ENCODE measurements around the gene ICAM4. TPM values are rescaled to one million over a fixed set of nuclear protein-coding genes. Genes with fewer than 3 reads are reported as not detected.
A peak's percentile ranks its signal among the peaks of the same experiment; 100 is the strongest.
"Not testable (repeated sequence)": the region's sequence is repeated elsewhere in the genome, so short reads cannot be mapped to it uniquely, and the experiment has no call there.

ICAM4 gene
- total and polyA plus RNA-seq, 5 donors from 2014 or later = 0.20 to 0.67 (median 0.44) TPM

GRCh38 chr19:10270616-10271394 lies 15.9 kb upstream of the ICAM4 start, which contains the start of gene ICAM1:
Gene ICAM1 (plus strand): TSS chr19:10271120. CDS start chr19:10271160, 40 bp downstream.
- peak; percentile 61 to 88 (median 67) for DNase-seq
- Histone ChIP-seq H3K4me1 (ENCODE audit: control insufficient read depth, insufficient read depth, low read length, poor library complexity, severe bottlenecking) (peaks cover 29% of the 10 kb centered on the region), H3K9me3 (ENCODE audit: control insufficient read depth in 2 of 2, low read length in 2 of 2) (no peaks in the 10 kb centered on the region), H3K27me3 (ENCODE audit: control insufficient read depth, insufficient read depth, low read length) (no peaks in the 10 kb centered on the region), H3K4me3 (ENCODE audit: low read depth, low read length) (peak within 1 kb of the TSS; percentile 72), H3K36me3 (ENCODE audit: control insufficient read depth, insufficient read depth, low read length) (peaks cover 2% of the 10 kb centered on the region), H3K27ac (ENCODE audit: insufficient read depth, low read length, poor library complexity, severe bottlenecking) (peak within 1 kb of the TSS; percentile 92)
- Mint-ChIP-seq H3K27me3 (peaks cover 6% of the 10 kb centered on the region), H3K9me3 (no peaks in the 10 kb centered on the region), H3K36me3 (peaks cover 4% of the 10 kb centered on the region), H3K4me1 (peaks cover 7 to 47% (median 24%) of the 10 kb centered on the region in 4 donors), H3K4me3 (peak within 1 kb of the TSS; percentile 88 to 96 (median 92)), H3K27ac (peak within 1 kb of the TSS; percentile 82 to 92 (median 90))
- ATAC-seq (ENCODE audit: low read depth in 2 of 2) = peak; percentile 63 to 64

GRCh38 chr19:10271543-10272086 lies 15.1 kb upstream of the ICAM4 start:
- Mint-ChIP-seq H3K27ac (peak overlapping the region; percentile 82 to 92 (median 90)), H3K27me3 (peaks cover 6% of the 10 kb centered on the region), H3K9me3 (no peaks in the 10 kb centered on the region), H3K4me3 (peak overlapping the region; percentile 88 to 96 (median 92)), H3K4me1 (peaks cover 7 to 47% (median 24%) of the 10 kb centered on the region in 4 donors), H3K36me3 (peaks cover 4% of the 10 kb centered on the region)
- DNase-seq (peak in 2 of 3 donors; percentile 29 to 36), ATAC-seq (ENCODE audit: low read depth in 2 of 2) (peak in 1 of 2 donors; percentile 3)
- Histone ChIP-seq H3K27ac (ENCODE audit: insufficient read depth, low read length, poor library complexity, severe bottlenecking) (peak overlapping the region; percentile 92), H3K4me3 (ENCODE audit: low read depth, low read length) (peak overlapping the region; percentile 57), H3K9me3 (ENCODE audit: control insufficient read depth in 2 of 2, low read length in 2 of 2) (no peaks in the 10 kb centered on the region), H3K27me3 (ENCODE audit: control insufficient read depth, insufficient read depth, low read length) (no peaks in the 10 kb centered on the region), H3K36me3 (ENCODE audit: control insufficient read depth, insufficient read depth, low read length) (peaks cover 2% of the 10 kb centered on the region), H3K4me1 (ENCODE audit: control insufficient read depth, insufficient read depth, low read length, poor library complexity, severe bottlenecking) (peaks cover 29% of the 10 kb centered on the region)

GRCh38 chr19:10274589-10274988 lies 12.2 kb upstream of the ICAM4 start:
- no peak for ATAC-seq (ENCODE audit: low read depth in 2 of 2)
- peak overlapping the region in 1 of 3 donors; percentile 12 for H3K27ac Mint-ChIP-seq

GRCh38 chr19:10277795-10278589 lies 8.8 kb upstream of the ICAM4 start:
- Mint-ChIP-seq H3K4me1 (peaks cover 9 to 25% (median 15%) of the 10 kb centered on the region in 4 donors), H3K27ac (no peak overlapping the region), H3K4me3 (no peak overlapping the region), H3K9me3 (no peaks in the 10 kb centered on the region), H3K27me3 (peaks cover 4% of the 10 kb centered on the region), H3K36me3 (peaks cover 13% of the 10 kb centered on the region)
- ATAC-seq (ENCODE audit: low read depth in 2 of 2) = no peak
- Histone ChIP-seq H3K9me3 (ENCODE audit: control insufficient read depth in 2 of 2, low read length in 2 of 2) (no peaks in the 10 kb centered on the region), H3K4me3 (ENCODE audit: low read depth, low read length) (no peak overlapping the region), H3K4me1 (ENCODE audit: control insufficient read depth, insufficient read depth, low read length, poor library complexity, severe bottlenecking) (no peaks in the 10 kb centered on the region), H3K27me3 (ENCODE audit: control insufficient read depth, insufficient read depth, low read length) (no peaks in the 10 kb centered on the region), H3K27ac (ENCODE audit: insufficient read depth, low read length, poor library complexity, severe bottlenecking) (no peak overlapping the region), H3K36me3 (ENCODE audit: control insufficient read depth, insufficient read depth, low read length) (peaks cover 21% of the 10 kb centered on the region)
- DNase-seq = no peak

More at GRCh38 chr19:10274589-10274988, 12.2 kb upstream of the ICAM4 start:
- Mint-ChIP-seq H3K27me3 (peaks cover under 1% of the 10 kb centered on the region), H3K4me1 (peaks cover 10 to 48% (median 25%) of the 10 kb centered on the region in 4 donors), H3K9me3 (no peaks in the 10 kb centered on the region), H3K4me3 (peak overlapping the region in 3 of 4 donors; percentile 12 to 59 (median 48)), H3K36me3 (peaks cover 9% of the 10 kb centered on the region)
- Histone ChIP-seq H3K36me3 (ENCODE audit: control insufficient read depth, insufficient read depth, low read length) (peaks cover 13% of the 10 kb centered on the region), H3K27me3 (ENCODE audit: control insufficient read depth, insufficient read depth, low read length) (no peaks in the 10 kb centered on the region), H3K4me3 (ENCODE audit: low read depth, low read length) (no peak overlapping the region), H3K4me1 (ENCODE audit: control insufficient read depth, insufficient read depth, low read length, poor library complexity, severe bottlenecking) (peaks cover 28% of the 10 kb centered on the region), H3K27ac (ENCODE audit: insufficient read depth, low read length, poor library complexity, severe bottlenecking) (no peak overlapping the region), H3K9me3 (ENCODE audit: control insufficient read depth in 2 of 2, low read length in 2 of 2) (no peaks in the 10 kb centered on the region)
- no peak for DNase-seq

GRCh38 chr19:10278935-10279334 lies 7.8 kb upstream of the ICAM4 start:
- ATAC-seq (ENCODE audit: low read depth in 2 of 2) (no peak), DNase-seq (no peak)
- no peak overlapping the region for H3K4me3 ChIP-seq (ENCODE audit: low read depth, low read length)
- peaks cover 9 to 21% (median 14%) of the 10 kb centered on the region in 4 donors for H3K4me1 Mint-ChIP-seq
- H3K4me1 ChIP-seq (ENCODE audit: control insufficient read depth, insufficient read depth, low read length, poor library complexity, severe bottlenecking) = no peaks in the 10 kb centered on the region
- peak overlapping the region in 1 of 3 donors; percentile 80 for H3K27ac Mint-ChIP-seq
- no peak overlapping the region for H3K27ac ChIP-seq (ENCODE audit: insufficient read depth, low read length, poor library complexity, severe bottlenecking)
- H3K27me3 ChIP-seq (ENCODE audit: control insufficient read depth, insufficient read depth, low read length) = no peaks in the 10 kb centered on the region
- H3K9me3 Mint-ChIP-seq = no peaks in the 10 kb centered on the region
- peaks cover 4% of the 10 kb centered on the region for H3K27me3 Mint-ChIP-seq
- H3K36me3 Mint-ChIP-seq = peaks cover 17% of the 10 kb centered on the region
- peaks cover 28% of the 10 kb centered on the region for H3K36me3 ChIP-seq (ENCODE audit: control insufficient read depth, insufficient read depth, low read length)
- H3K4me3 Mint-ChIP-seq = no peak overlapping the region
- no peaks in the 10 kb centered on the region for H3K9me3 ChIP-seq (ENCODE audit: control insufficient read depth in 2 of 2, low read length in 2 of 2)

GRCh38 chr19:10279737-10280442 lies 6.9 kb upstream of the ICAM4 start:
- no peaks in the 10 kb centered on the region for H3K9me3 Mint-ChIP-seq
- no peak for DNase-seq
- H3K27me3 Mint-ChIP-seq = peaks cover 4% of the 10 kb centered on the region
- peak overlapping the region in 2 of 3 donors; percentile 4 to 89 for H3K27ac Mint-ChIP-seq
- no peak for ATAC-seq (ENCODE audit: low read depth in 2 of 2)
- Histone ChIP-seq H3K27me3 (ENCODE audit: control insufficient read depth, insufficient read depth, low read length) (no peaks in the 10 kb centered on the region), H3K9me3 (ENCODE audit: control insufficient read depth in 2 of 2, low read length in 2 of 2) (no peaks in the 10 kb centered on the region), H3K4me3 (ENCODE audit: low read depth, low read length) (no peak overlapping the region), H3K36me3 (ENCODE audit: control insufficient read depth, insufficient read depth, low read length) (peaks cover 38% of the 10 kb centered on the region), H3K27ac (ENCODE audit: insufficient read depth, low read length, poor library complexity, severe bottlenecking) (no peak overlapping the region), H3K4me1 (ENCODE audit: control insufficient read depth, insufficient read depth, low read length, poor library complexity, severe bottlenecking) (no peaks in the 10 kb centered on the region)
- H3K4me3 Mint-ChIP-seq = peak overlapping the region in 1 of 4 donors; percentile 57
- H3K36me3 Mint-ChIP-seq = peaks cover 16% of the 10 kb centered on the region
- H3K4me1 Mint-ChIP-seq = peaks cover 6 to 14% (median 8%) of the 10 kb centered on the region in 4 donors

GRCh38 chr19:10282043-10282442 lies 4.7 kb upstream of the ICAM4 start:
- H3K27ac Mint-ChIP-seq; H3K27me3 ChIP-seq (ENCODE audit: control insufficient read depth, insufficient read depth, low read length); H3K9me3 ChIP-seq (ENCODE audit: control insufficient read depth in 2 of 2, low read length in 2 of 2); ATAC-seq (ENCODE audit: low read depth in 2 of 2); H3K27ac ChIP-seq (ENCODE audit: insufficient read depth, low read length, poor library complexity, severe bottlenecking); H3K4me3 ChIP-seq (ENCODE audit: low read depth, low read length); DNase-seq; H3K9me3 Mint-ChIP-seq; H3K4me1 ChIP-seq (ENCODE audit: control insufficient read depth, insufficient read depth, low read length, poor library complexity, severe bottlenecking); H3K4me3 Mint-ChIP-seq: not testable (repeated sequence)
- peaks cover 39% of the 10 kb centered on the region for H3K36me3 ChIP-seq (ENCODE audit: control insufficient read depth, insufficient read depth, low read length)
- Mint-ChIP-seq H3K27me3 (peaks cover 11% of the 10 kb centered on the region), H3K4me1 (peaks cover 6 to 26% (median 13%) of the 10 kb centered on the region in 4 donors), H3K36me3 (peaks cover 29% of the 10 kb centered on the region)

All from CD4-positive, CD25-positive, alpha-beta regulatory T cell (primary cell).